ENCODE measurements around the gene PITHD1.

The PITHD1 gene

DNA sequence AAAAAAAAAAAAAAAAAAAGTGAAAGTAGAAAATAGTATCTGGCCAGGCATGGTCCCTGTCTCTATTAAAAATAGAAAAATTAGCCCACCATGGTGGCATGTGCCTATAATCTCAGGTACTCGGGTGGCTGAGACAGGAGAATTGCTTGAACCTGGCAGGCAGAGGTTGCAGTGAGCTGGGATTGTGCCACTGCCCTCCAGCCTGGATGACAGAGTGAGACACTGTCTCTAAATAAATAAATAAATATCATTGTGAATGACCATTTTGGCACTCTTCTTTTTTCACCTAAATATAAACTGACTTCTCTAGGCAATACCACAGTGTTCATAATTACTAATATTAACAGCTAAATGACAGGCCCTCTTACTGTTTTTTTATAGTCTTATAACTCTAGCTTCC, 20.4 kb upstream of the PITHD1 start:
- H3K27ac ChIP-seq = no peak overlapping the region
- TF ChIP-seq ZFX (IDR thresholded peaks at IDR 0.05) = no peak
- no peak for TF ChIP-seq CTCF (conservative IDR thresholded peaks at IDR 0.05)

DNA sequence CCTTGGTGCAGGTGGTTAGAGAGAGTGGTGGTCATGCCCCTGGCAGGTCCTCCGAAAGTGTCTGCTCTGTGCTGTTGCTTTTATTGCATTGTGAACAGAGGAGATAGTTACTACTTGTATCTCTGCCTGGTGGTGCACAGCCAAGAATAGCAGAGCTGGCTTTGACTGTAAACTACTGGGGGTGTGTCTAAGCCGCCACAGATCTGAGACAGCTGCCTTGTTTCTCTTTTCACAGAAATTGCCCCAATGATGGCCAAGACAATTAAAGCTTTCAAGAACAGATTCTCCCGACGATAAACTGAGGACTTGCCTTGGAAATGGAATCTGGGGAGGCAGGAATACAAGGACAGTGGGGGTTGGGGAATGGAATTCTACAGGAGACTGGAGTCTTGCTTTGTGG, 18.9 kb upstream of the PITHD1 start:
- no peak for TF ChIP-seq CTCF (conservative IDR thresholded peaks at IDR 0.05)
- no peak overlapping the region for H3K27ac ChIP-seq

DNA sequence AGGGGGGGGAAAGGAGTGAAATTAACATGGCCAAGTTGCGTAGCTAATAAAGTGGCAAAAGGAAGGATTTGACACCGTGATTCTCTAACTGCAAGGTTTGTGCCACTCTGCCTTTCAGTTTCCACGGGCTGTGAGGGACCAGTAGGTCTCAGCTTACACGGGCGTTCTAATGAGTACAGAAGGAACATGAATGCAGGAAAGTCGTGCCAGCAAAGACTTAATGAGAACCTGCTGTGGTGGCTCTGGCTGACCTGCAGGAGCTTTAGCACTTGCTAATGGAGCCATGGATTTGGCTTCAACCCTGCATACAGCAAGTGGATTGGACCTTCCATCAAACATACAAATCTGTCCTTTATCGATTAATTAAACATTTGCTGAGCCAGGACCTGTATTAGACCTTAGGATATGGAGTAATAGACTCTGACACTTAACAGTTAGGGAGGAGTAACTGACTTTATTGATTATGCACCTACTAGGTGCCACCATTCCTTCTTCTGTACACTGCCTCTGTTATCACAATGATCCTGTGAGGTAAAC, 15.1 kb upstream of the PITHD1 start:
- no peak for TF ChIP-seq CTCF (conservative IDR thresholded peaks at IDR 0.05)
- no peak for TF ChIP-seq ZFX (IDR thresholded peaks at IDR 0.05)
- H3K27ac ChIP-seq = no peak overlapping the region

GRCh38 chr1:23768733-23769132, 9.5 kb upstream of the PITHD1 start:
- no peak for TF ChIP-seq CTCF (conservative IDR thresholded peaks at IDR 0.05)
- no peak for TF ChIP-seq ZFX (IDR thresholded peaks at IDR 0.05)
- H3K27ac ChIP-seq = no peak overlapping the region

DNA sequence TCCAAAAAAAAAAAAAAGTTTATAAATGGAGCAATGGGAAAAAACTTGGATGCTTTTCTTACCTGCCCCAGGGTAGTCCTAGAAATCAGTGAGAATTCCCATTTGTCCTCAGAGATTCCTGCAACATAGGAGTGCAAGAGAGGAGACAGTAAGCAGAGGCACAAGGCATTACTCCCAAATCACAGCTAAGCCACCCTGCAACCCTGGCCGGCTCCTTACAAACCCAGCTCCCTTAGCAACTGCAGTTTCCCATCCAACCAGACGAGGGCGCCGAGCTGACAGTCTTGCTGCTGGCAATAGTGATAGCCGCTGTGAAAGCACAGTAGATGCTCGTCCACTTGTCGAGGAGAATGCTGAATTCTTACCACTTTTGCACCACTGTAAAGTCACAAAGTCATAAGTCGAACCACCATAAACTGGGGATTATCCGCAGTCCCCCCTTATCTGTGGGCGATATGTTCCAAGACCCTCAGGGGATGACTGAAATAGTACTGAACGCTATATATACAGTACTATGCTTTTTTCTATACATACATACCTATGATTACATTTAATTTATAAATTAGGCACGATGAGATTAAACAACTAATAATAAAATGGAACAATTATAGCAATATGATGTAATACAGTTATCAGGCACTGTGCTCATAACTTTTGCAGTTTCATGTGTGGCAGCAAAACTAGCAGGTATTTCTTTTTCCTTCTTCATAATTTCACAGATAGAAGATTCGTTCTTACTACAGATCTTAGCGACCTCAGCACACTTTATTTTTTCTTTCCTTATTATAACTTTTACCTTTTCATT, 6.0 kb upstream of the PITHD1 start:
- H3K27ac ChIP-seq = no peak overlapping the region
- TF ChIP-seq ZFX (IDR thresholded peaks at IDR 0.05) = no peak
- TF ChIP-seq CTCF (conservative IDR thresholded peaks at IDR 0.05) = peak; percentile 85

DNA sequence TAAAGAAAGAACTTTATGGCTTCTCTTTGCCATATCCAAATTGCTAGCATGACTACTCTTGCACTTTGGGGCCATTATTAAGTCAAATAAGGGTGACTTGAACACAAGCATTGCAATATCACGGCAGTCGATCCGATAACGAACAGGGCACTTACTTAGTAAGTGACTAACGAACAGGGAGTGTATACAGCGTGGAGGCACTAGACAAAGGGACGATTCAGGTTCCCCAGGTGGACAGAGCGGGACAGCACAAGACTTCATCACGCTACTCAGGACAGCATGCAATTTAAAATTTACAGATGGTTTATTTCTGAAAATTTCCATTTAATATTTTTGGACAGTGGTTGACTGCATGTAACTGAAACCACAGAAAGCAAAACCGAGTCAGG, 5.4 kb upstream of the PITHD1 start:
- TF ChIP-seq CTCF (conservative IDR thresholded peaks at IDR 0.05) (no peak), ZFX (IDR thresholded peaks at IDR 0.05) (no peak)

DNA sequence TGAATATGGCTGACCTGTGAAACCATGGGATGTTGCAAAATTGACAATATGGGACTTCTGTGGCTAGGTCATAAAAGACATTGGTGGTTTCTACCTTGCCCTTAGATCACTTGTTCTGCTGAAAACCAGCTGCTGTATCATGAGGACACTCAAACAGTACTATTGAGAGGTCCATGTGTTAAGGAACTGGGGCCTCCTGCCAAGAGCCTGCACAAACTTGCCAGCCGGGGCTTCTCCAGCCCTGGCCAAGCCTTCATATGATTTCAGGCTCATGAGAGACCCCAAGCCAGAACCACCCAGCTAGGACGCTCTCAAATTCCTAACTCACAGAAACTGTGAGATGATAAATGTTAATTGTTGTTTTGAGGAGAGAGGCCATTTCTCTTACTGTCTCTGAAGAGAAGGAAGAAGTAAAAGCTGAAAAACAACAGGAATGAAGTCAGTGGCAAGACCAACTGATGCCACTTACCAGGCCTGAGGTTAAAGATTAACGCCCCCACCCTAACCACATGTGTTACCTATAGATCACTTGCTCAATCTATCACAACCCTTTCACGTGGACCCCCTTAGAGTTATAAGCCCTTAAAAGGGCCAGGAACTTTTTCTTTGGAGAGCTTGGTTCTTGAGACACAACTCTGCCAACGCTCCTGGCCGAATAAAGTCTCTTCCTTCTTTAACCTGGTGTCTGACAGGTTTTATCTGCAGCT, 3.9 kb upstream of the PITHD1 start:
- no peak for TF ChIP-seq ZFX (IDR thresholded peaks at IDR 0.05)
- H3K27ac ChIP-seq = no peak overlapping the region

More for the DNA sequence above, 5.4 kb upstream of the PITHD1 start:
- no peak overlapping the region for H3K27ac ChIP-seq
